ENCODE data around the gene RBBP5.

DNA sequence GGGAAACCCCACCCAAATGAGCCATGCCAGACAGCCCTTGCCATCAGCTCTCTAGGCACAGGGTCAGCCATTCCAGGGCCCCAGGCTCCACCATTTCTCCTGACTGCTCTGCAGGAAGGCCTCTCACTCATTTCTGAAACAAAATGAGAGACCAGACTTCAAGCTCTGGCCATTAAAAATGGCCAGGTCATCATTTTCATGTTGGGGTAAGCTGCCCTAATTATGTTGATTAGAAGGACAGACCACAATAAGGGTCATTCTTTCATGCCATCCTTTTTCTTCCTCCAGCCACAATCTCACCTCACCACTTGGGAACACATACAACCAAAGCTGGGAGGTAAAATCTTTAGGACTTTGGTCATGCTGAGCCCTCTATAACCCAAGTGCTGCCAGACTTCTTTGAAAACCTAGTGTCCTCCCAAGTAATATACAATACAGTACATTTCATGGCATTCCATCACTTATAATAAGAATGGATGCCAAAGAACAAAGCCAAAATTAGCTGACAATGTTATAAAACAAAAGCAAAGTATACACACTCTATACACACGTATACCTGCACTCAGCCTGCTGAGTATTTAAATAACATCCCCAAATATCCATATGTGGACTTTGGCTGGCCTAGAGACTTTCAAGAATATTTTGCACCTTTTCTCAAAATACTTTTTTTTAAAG, 22.4 kb upstream of the RBBP5 start:
- TF ChIP-seq GATA2 (IDR thresholded peaks at IDR 0.05; ENCODE audit: low read depth, low read length) (no peak), GATA3 (IDR thresholded peaks at IDR 0.05; ENCODE audit: low read depth, low read length) (no peak)

Data from SH-SY5Y (cell line).